ENCODE data around the gene UCP2. TPM values are rescaled to one million over a fixed set of nuclear protein-coding genes. Genes with fewer than 3 reads are reported as not detected.

UCP2 gene
- total RNA-seq, 1 experiment from 2014 or later = 54.0 TPM

DNA sequence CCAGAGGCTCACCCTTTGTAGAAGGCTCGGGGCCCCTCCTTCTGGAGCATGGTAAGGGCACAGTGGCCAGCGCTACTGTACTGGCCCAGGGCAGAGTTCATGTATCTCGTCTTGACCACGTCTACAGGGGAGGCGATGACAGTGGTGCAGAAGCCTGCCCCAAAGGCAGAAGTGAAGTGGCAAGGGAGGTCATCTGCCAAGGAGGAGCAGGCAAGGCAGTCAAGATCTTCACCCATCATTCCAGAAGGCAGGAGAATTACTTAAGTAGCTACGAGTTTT is 7.2 kb downstream of the UCP2 start:
- ChIA-PET POLR2A (no interaction called here), CTCF (no interaction called here)
- Mint-ChIP-seq H3K27me3 (ENCODE audit: low read depth) (no peaks in the 10 kb centered on the region; the same call in 1 of the 2 replicates), H3K36me3 (peaks cover 60% of the 10 kb centered on the region), H3K4me1 (peaks cover 8% of the 10 kb centered on the region), H3K9me3 (no peaks in the 10 kb centered on the region), H3K27ac (no peak overlapping the region), H3K4me3 (no peak overlapping the region)
- DNase-seq (ENCODE audit: low spot score) = no peak
- no peak for ATAC-seq
- TF ChIP-seq, protein P1, sequence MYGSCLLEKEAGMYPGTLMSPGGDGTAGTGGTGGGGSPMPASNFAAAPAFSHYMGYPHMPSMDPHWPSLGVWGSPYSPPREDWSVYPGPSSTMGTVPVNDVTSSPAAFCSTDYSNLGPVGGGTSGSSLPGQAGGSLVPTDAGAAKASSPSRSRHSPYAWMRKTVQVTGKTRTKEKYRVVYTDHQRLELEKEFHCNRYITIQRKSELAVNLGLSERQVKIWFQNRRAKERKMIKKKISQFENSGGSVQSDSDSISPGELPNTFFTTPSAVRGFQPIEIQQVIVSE (CRISPR knock-in tag; IDR thresholded peaks at IDR 0.05; ENCODE audit: borderline replicate concordance) = no peak
- TF ChIP-seq, protein P2, sequence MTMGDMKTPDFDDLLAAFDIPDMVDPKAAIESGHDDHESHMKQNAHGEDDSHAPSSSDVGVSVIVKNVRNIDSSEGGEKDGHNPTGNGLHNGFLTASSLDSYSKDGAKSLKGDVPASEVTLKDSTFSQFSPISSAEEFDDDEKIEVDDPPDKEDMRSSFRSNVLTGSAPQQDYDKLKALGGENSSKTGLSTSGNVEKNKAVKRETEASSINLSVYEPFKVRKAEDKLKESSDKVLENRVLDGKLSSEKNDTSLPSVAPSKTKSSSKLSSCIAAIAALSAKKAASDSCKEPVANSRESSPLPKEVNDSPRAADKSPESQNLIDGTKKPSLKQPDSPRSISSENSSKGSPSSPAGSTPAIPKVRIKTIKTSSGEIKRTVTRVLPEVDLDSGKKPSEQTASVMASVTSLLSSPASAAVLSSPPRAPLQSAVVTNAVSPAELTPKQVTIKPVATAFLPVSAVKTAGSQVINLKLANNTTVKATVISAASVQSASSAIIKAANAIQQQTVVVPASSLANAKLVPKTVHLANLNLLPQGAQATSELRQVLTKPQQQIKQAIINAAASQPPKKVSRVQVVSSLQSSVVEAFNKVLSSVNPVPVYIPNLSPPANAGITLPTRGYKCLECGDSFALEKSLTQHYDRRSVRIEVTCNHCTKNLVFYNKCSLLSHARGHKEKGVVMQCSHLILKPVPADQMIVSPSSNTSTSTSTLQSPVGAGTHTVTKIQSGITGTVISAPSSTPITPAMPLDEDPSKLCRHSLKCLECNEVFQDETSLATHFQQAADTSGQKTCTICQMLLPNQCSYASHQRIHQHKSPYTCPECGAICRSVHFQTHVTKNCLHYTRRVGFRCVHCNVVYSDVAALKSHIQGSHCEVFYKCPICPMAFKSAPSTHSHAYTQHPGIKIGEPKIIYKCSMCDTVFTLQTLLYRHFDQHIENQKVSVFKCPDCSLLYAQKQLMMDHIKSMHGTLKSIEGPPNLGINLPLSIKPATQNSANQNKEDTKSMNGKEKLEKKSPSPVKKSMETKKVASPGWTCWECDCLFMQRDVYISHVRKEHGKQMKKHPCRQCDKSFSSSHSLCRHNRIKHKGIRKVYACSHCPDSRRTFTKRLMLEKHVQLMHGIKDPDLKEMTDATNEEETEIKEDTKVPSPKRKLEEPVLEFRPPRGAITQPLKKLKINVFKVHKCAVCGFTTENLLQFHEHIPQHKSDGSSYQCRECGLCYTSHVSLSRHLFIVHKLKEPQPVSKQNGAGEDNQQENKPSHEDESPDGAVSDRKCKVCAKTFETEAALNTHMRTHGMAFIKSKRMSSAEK (CRISPR knock-in tag; IDR thresholded peaks at IDR 0.05; ENCODE audit: borderline replicate concordance) = no peak
- no peak for TF ChIP-seq ZNF232 (CRISPR knock-in tag; IDR thresholded peaks at IDR 0.05)
- TF ChIP-seq SP1 (CRISPR knock-in tag; conservative IDR thresholded peaks at IDR 0.05) = no peak
- TF ChIP-seq, protein P3, sequence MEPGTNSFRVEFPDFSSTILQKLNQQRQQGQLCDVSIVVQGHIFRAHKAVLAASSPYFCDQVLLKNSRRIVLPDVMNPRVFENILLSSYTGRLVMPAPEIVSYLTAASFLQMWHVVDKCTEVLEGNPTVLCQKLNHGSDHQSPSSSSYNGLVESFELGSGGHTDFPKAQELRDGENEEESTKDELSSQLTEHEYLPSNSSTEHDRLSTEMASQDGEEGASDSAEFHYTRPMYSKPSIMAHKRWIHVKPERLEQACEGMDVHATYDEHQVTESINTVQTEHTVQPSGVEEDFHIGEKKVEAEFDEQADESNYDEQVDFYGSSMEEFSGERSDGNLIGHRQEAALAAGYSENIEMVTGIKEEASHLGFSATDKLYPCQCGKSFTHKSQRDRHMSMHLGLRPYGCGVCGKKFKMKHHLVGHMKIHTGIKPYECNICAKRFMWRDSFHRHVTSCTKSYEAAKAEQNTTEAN (CRISPR knock-in tag; IDR thresholded peaks at IDR 0.05) = no peak
- no peak for TF ChIP-seq ELF4 (CRISPR knock-in tag; IDR thresholded peaks at IDR 0.05; ENCODE audit: low read depth)
- no peak for TF ChIP-seq ZNF317 (CRISPR knock-in tag; IDR thresholded peaks at IDR 0.05; ENCODE audit: borderline replicate concordance, low read depth)
- TF ChIP-seq GTF2I (CRISPR knock-in tag; conservative IDR thresholded peaks at IDR 0.05) = no peak
- TF ChIP-seq NFE2L1 (CRISPR knock-in tag; IDR thresholded peaks at IDR 0.05) = no peak
- no peak for TF ChIP-seq ZNF219 (CRISPR knock-in tag; IDR thresholded peaks at IDR 0.05; ENCODE audit: borderline replicate concordance)
- TF ChIP-seq GRHL2 (CRISPR knock-in tag; IDR thresholded peaks at IDR 0.05; ENCODE audit: insufficient replicate concordance, severe bottlenecking) = no peak
- TF ChIP-seq, protein P4, sequence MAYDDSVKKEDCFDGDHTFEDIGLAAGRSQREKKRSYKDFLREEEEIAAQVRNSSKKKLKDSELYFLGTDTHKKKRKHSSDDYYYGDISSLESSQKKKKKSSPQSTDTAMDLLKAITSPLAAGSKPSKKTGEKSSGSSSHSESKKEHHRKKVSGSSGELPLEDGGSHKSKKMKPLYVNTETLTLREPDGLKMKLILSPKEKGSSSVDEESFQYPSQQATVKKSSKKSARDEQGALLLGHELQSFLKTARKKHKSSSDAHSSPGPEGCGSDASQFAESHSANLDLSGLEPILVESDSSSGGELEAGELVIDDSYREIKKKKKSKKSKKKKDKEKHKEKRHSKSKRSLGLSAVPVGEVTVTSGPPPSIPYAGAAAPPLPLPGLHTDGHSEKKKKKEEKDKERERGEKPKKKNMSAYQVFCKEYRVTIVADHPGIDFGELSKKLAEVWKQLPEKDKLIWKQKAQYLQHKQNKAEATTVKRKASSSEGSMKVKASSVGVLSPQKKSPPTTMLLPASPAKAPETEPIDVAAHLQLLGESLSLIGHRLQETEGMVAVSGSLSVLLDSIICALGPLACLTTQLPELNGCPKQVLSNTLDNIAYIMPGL (CRISPR knock-in tag; IDR thresholded peaks at IDR 0.05) = no peak
- TF ChIP-seq, protein P5, sequence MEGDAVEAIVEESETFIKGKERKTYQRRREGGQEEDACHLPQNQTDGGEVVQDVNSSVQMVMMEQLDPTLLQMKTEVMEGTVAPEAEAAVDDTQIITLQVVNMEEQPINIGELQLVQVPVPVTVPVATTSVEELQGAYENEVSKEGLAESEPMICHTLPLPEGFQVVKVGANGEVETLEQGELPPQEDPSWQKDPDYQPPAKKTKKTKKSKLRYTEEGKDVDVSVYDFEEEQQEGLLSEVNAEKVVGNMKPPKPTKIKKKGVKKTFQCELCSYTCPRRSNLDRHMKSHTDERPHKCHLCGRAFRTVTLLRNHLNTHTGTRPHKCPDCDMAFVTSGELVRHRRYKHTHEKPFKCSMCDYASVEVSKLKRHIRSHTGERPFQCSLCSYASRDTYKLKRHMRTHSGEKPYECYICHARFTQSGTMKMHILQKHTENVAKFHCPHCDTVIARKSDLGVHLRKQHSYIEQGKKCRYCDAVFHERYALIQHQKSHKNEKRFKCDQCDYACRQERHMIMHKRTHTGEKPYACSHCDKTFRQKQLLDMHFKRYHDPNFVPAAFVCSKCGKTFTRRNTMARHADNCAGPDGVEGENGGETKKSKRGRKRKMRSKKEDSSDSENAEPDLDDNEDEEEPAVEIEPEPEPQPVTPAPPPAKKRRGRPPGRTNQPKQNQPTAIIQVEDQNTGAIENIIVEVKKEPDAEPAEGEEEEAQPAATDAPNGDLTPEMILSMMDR (IDR thresholded peaks at IDR 0.05) = no peak
- TF ChIP-seq, protein P6, sequence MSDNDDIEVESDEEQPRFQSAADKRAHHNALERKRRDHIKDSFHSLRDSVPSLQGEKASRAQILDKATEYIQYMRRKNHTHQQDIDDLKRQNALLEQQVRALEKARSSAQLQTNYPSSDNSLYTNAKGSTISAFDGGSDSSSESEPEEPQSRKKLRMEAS (CRISPR knock-in tag; IDR thresholded peaks at IDR 0.05) = no peak
- TF ChIP-seq EMX1 (CRISPR knock-in tag; IDR thresholded peaks at IDR 0.05) = no peak
- no peak for TF ChIP-seq FOXP1 (CRISPR knock-in tag; IDR thresholded peaks at IDR 0.05; ENCODE audit: borderline replicate concordance)
- TF ChIP-seq RELA (CRISPR knock-in tag; IDR thresholded peaks at IDR 0.05; ENCODE audit: borderline replicate concordance) = no peak

All from WTC11 (cell line).